Suprapubic skin (tissue), 4 donors: ENCODE measurements around the gene ZNF692. TPM values are rescaled to one million over a fixed set of nuclear protein-coding genes. Genes with fewer than 3 reads are reported as not detected.

ENCODE experiments used
- DNase-seq, 2 donors: peaks; one replicate each; pipeline ENCODE4 v3.0.0-alpha.2; 2019; ENCODE audit warnings: low spot score in 2 of 2
- H3K27ac ChIP-seq: fragments of 200-600 bp; sonication (generic); one replicate; pipeline ENCODE4 v1.5.1; 2019
- H3K27me3 ChIP-seq: fragments of 200-600 bp; sonication (generic); one replicate; pipeline ENCODE4 v1.5.1; 2019
- H3K36me3 ChIP-seq: fragments of 200-600 bp; sonication (generic); one replicate; pipeline ENCODE4 v1.5.1; 2019
- H3K4me1 ChIP-seq: fragments of 200-600 bp; sonication (generic); one replicate; pipeline ENCODE4 v1.5.1; 2019
- H3K4me3 ChIP-seq: fragments of 200-600 bp; sonication (generic); one replicate; pipeline ENCODE4 v1.5.1; 2019; ENCODE audit warnings: mild to moderate bottlenecking
- H3K9me3 ChIP-seq: fragments of 200-600 bp; sonication (generic); one replicate; pipeline ENCODE4 v1.5.1; 2019
- EP300 ChIP-seq: sonication (generic); formaldehyde crosslinking; IDR thresholded peaks from one replicate; pipeline ENCODE4 v1.6.1; 2017; ENCODE audit warnings: antibody characterized with exemption
- POLR2A ChIP-seq, 2 donors: fragments of 450-650 bp; IDR thresholded peaks; one replicate each; pipeline ENCODE4 v1.6.1; 2017; ENCODE audit warnings: antibody characterized with exemption in 2 of 2, mild to moderate bottlenecking in 2 of 2, moderate library complexity in 2 of 2
- POLR2AphosphoS5 ChIP-seq, 3 donors: sonication (generic); formaldehyde crosslinking; IDR thresholded peaks; one replicate each; pipeline ENCODE4 v1.6.1; 2017; ENCODE audit warnings: antibody characterized with exemption in 3 of 3
- WGBS: methylation state at CpG from one replicate; pipeline ENCODE4 v1.1.5; 2018; 5-methylcytosine and 5-hydroxymethylcytosine counted together
- total RNA-seq, 4 donors: library from RNA; depleted of rRNA; stranded (reverse); fragments of >200 nt; gene quantifications; one replicate each; pipeline ENCODE4 v1.1.0, GENCODE V29; 2016
- TF ChIP-seq, protein P1 (sequence below), 2 donors: fragments of 200-600 bp in 1 of 2; fragments of 450-650 bp in 1 of 2; sonication (generic) in 1 of 2; IDR thresholded peaks; one replicate each; pipeline ENCODE4 v1.5.1; 2016 to 2019; ENCODE audit warnings: antibody characterized with exemption in 2 of 2, mild to moderate bottlenecking in 1 of 2, moderate library complexity in 1 of 2

The ZNF692 gene
- total RNA-seq, 4 donors from 2014 or later: 30.2 to 138 (median 52.6) TPM

DNA sequence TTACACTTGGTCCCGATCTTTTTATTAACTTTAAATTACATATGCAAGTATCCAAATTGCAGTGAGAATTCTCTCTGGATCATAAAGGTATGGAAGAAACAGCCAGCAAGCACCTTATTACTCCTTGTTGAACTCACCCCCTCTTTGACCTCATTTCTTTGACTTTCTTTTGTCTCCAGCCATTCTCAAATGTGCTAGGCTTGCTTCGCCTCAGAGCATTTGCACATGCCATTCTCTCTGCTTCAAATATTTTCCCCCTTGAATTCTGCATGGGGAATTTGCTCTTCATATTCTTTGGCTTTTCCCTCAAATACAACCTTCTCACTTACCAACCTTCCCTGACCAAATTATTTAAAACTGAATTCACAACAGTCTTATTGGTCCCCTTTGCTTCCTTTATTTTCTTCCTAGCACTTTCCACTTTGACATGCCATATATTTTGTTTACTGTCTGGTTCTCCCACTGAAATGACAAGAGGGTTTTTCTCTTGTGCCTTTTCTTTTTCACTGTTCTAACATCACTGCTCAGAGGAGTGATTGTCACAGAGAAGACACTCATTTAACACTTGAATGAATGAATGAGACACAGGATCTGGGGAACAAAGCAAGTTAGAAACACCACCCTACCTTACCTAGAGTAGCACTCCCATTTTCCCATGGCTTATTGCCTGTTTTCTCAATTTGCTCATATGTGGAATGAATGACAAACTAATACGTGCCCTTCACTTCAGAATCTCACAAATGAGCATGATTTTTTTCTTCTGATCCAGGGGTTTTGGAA is 45.7 kb upstream of the ZNF692 start:
- Histone ChIP-seq H3K36me3 (no peaks in the 10 kb centered on the region), H3K27me3 (no peaks in the 10 kb centered on the region), H3K4me3 (no peak overlapping the region), H3K4me1 (peaks cover 14% of the 10 kb centered on the region), H3K27ac (no peak overlapping the region), H3K9me3 (no peaks in the 10 kb centered on the region)
- TF ChIP-seq POLR2A (IDR thresholded peaks at IDR 0.05) (no peak), POLR2AphosphoS5 (IDR thresholded peaks at IDR 0.05) (no peak), EP300 (no peak)
- TF ChIP-seq, protein P1, sequence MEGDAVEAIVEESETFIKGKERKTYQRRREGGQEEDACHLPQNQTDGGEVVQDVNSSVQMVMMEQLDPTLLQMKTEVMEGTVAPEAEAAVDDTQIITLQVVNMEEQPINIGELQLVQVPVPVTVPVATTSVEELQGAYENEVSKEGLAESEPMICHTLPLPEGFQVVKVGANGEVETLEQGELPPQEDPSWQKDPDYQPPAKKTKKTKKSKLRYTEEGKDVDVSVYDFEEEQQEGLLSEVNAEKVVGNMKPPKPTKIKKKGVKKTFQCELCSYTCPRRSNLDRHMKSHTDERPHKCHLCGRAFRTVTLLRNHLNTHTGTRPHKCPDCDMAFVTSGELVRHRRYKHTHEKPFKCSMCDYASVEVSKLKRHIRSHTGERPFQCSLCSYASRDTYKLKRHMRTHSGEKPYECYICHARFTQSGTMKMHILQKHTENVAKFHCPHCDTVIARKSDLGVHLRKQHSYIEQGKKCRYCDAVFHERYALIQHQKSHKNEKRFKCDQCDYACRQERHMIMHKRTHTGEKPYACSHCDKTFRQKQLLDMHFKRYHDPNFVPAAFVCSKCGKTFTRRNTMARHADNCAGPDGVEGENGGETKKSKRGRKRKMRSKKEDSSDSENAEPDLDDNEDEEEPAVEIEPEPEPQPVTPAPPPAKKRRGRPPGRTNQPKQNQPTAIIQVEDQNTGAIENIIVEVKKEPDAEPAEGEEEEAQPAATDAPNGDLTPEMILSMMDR (IDR thresholded peaks at IDR 0.05): no peak
- DNase-seq: no peak
- 92% methylated on average over 3 of the region's 3 CpGs for WGBS

DNA sequence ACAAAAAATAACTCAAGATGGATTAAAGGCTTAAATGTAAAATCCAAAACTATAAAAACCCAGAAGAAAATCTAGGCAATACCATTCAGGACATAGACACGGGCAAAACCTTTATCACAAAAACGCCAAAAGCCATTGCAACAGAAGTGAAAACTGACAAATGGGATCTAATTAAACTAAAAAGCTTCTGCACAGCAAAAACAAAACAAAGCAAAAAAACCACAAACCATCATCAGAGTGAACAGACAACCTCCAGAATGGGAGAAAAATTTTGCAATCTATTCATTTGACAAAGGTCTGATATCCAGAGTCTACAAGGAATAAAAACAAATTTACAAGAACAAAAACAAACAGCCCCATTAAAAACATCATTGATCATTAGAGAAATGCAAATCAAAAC is 42.7 kb upstream of the ZNF692 start:
- 87% methylated on average over 2 of the region's 2 CpGs for WGBS

DNA sequence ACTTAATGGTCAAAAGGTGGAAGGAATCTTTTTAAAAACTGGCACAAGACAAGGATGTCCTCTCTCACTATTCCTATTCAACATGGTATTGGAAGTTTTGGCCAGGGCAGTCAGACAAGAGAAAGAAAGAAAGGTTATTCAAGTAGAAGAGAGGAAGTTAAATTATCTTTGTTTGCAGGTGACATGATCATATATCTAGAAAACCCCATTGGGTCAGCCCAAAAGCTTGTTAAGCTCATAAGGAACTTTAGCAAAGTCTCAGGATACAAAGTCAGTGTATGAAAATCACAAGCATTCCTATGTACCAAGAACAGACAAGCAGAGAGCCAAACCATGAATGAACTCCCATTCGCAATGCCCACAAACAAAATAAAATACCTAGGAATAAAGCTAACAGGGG is 41.8 kb upstream of the ZNF692 start:
- H3K9me3 ChIP-seq: no peaks in the 10 kb centered on the region
- 100% methylated on average over 1 of the region's 1 CpG for WGBS
- H3K4me1 ChIP-seq: peaks cover 4% of the 10 kb centered on the region
- H3K36me3 ChIP-seq: no peaks in the 10 kb centered on the region
- DNase-seq: no peak
- TF ChIP-seq POLR2A (IDR thresholded peaks at IDR 0.05) (no peak), EP300 (no peak)
- H3K27me3 ChIP-seq: peaks cover 29% of the 10 kb centered on the region
- no peak overlapping the region for H3K4me3 ChIP-seq
- H3K27ac ChIP-seq: no peak overlapping the region

More for the DNA sequence above, 42.7 kb upstream of the ZNF692 start:
- Histone ChIP-seq H3K27ac (no peak overlapping the region), H3K9me3 (no peaks in the 10 kb centered on the region), H3K4me3 (no peak overlapping the region), H3K27me3 (peaks cover 25% of the 10 kb centered on the region), H3K36me3 (no peaks in the 10 kb centered on the region), H3K4me1 (peaks cover 6% of the 10 kb centered on the region)
- no peak for DNase-seq
- TF ChIP-seq POLR2AphosphoS5 (IDR thresholded peaks at IDR 0.05) (no peak), POLR2A (IDR thresholded peaks at IDR 0.05) (no peak), EP300 (no peak)
- TF ChIP-seq, protein P1 (IDR thresholded peaks at IDR 0.05): no peak

DNA sequence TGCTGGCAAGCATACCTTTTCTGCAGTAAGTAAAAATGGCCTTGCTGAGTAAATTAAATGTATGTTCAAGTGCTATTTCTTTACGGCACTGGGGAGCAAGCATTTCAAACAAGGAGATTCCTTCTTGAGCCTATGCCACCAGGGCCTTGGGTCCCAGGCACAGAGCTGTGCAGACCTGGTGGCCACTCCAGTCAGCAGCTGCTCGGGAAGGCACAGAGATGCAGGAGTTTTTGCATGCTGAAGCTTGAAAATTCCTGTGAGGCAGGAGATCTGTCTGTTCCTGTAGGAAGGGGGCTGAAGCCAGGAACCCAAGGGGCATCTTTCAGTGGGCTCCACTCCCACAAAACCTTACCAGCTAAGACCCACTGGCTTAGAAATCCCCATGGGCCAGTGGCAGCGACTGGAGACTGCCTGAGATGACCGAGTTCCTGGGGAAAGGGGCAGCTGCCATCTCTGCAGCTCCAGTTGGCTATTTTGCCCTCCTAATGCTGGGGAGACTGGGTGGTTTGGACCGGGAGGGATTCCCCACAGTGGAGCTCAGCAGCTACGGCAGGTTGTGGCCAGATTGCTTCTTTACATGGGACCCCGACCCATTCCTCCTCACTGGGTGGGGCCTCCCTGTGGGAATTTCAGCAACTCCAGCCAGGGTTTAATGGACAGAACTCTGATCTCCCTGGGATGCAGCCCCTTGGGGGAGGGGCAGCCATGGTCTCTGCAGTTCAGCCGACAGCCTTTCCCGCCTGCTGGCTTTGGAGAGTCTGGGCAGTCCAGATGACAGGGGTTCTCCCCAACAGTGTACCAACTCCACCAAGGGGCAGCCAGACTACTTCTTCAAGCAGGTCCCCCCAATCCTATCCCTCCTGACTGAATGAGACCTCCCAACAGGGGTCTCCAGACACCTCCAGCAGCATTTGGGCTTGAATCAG is 38.8 kb upstream of the ZNF692 start:
- Histone ChIP-seq H3K36me3 (no peaks in the 10 kb centered on the region), H3K9me3 (no peaks in the 10 kb centered on the region), H3K27me3 (peaks cover 32% of the 10 kb centered on the region), H3K27ac (no peak overlapping the region), H3K4me1 (no peaks in the 10 kb centered on the region), H3K4me3 (no peak overlapping the region)
- DNase-seq: no peak
- TF ChIP-seq, protein P1 (IDR thresholded peaks at IDR 0.05): no peak
- no peak for TF ChIP-seq POLR2A (IDR thresholded peaks at IDR 0.05)
- no peak for TF ChIP-seq EP300
- no peak for TF ChIP-seq POLR2AphosphoS5 (IDR thresholded peaks at IDR 0.05)
- 60% methylated on average over 2 of the region's 9 CpGs for WGBS

DNA sequence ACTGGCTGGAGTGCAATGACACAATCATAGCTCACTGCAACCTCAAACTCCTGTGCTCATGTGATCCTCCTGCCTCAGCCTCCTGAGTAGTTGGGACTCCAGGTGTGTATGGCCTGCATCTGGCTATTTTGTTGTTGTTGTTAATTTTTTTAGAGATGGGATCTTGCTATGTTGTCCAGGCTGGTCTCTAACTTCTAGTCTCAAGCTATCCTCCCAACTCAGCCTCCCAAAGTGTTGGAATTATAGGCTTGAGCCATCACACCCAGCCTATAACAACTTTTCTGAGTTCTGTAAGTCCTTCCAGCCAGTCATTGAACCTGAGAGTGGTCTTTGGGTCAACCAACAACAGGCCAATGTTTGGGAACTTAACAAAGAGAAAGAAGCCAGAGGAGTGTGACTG is 36.0 kb upstream of the ZNF692 start:
- Histone ChIP-seq H3K9me3 (no peaks in the 10 kb centered on the region), H3K4me1 (no peaks in the 10 kb centered on the region), H3K4me3 (no peak overlapping the region), H3K27ac (no peak overlapping the region), H3K36me3 (no peaks in the 10 kb centered on the region), H3K27me3 (peaks cover 32% of the 10 kb centered on the region)
- TF ChIP-seq, protein P1 (IDR thresholded peaks at IDR 0.05): no peak
- TF ChIP-seq EP300 (no peak), POLR2A (IDR thresholded peaks at IDR 0.05) (no peak), POLR2AphosphoS5 (IDR thresholded peaks at IDR 0.05) (no peak)
- no peak for DNase-seq
